ENCODE data around the gene SMARCD1.

GRCh38 chr12:50110127-50110761 lies 25.1 kb downstream of the SMARCD1 start:
- TF ChIP-seq, protein P1, sequence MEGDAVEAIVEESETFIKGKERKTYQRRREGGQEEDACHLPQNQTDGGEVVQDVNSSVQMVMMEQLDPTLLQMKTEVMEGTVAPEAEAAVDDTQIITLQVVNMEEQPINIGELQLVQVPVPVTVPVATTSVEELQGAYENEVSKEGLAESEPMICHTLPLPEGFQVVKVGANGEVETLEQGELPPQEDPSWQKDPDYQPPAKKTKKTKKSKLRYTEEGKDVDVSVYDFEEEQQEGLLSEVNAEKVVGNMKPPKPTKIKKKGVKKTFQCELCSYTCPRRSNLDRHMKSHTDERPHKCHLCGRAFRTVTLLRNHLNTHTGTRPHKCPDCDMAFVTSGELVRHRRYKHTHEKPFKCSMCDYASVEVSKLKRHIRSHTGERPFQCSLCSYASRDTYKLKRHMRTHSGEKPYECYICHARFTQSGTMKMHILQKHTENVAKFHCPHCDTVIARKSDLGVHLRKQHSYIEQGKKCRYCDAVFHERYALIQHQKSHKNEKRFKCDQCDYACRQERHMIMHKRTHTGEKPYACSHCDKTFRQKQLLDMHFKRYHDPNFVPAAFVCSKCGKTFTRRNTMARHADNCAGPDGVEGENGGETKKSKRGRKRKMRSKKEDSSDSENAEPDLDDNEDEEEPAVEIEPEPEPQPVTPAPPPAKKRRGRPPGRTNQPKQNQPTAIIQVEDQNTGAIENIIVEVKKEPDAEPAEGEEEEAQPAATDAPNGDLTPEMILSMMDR (IDR thresholded peaks at IDR 0.05; ENCODE audit: low read depth, low read length, missing input control) = no peak
- TF ChIP-seq FOXA1 (IDR thresholded peaks at IDR 0.05) = no peak
- no peak for TF ChIP-seq TAF1 (conservative IDR thresholded peaks at IDR 0.05)
- peak; percentile 79 to 86 for TF ChIP-seq RXRA (IDR thresholded peaks at IDR 0.05)
- peak in 1 of 2 donors; percentile 42 for TF ChIP-seq RAD21 (IDR thresholded peaks at IDR 0.05)
- TF ChIP-seq MAX (IDR thresholded peaks at IDR 0.05) = peak; percentile 66
- peak; percentile 51 for TF ChIP-seq YY1 (IDR thresholded peaks at IDR 0.05)
- peak; percentile 50 to 51 for TF ChIP-seq JUND (IDR thresholded peaks at IDR 0.05)
- peak; percentile 50 for TF ChIP-seq REST (IDR thresholded peaks at IDR 0.05)
- TF ChIP-seq, protein P2, sequence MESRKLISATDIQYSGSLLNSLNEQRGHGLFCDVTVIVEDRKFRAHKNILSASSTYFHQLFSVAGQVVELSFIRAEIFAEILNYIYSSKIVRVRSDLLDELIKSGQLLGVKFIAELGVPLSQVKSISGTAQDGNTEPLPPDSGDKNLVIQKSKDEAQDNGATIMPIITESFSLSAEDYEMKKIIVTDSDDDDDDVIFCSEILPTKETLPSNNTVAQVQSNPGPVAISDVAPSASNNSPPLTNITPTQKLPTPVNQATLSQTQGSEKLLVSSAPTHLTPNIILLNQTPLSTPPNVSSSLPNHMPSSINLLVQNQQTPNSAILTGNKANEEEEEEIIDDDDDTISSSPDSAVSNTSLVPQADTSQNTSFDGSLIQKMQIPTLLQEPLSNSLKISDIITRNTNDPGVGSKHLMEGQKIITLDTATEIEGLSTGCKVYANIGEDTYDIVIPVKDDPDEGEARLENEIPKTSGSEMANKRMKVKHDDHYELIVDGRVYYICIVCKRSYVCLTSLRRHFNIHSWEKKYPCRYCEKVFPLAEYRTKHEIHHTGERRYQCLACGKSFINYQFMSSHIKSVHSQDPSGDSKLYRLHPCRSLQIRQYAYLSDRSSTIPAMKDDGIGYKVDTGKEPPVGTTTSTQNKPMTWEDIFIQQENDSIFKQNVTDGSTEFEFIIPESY (IDR thresholded peaks at IDR 0.05) = no peak
- no peak for TF ChIP-seq EGR1 (IDR thresholded peaks at IDR 0.05; ENCODE audit: low read depth in 2 of 2)
- TF ChIP-seq SP1 (IDR thresholded peaks at IDR 0.05) = peak; percentile 94
